GM19455 (cell line): ENCODE data around the gene ZBTB34.

Experiments
- ATAC-seq: cut with Tn5 transposase; IDR thresholded peaks from one replicate; pipeline ENCODE4 v1.9.1; 2021; ENCODE audit not compliant: unreplicated experiment

The ZBTB34 gene

DNA sequence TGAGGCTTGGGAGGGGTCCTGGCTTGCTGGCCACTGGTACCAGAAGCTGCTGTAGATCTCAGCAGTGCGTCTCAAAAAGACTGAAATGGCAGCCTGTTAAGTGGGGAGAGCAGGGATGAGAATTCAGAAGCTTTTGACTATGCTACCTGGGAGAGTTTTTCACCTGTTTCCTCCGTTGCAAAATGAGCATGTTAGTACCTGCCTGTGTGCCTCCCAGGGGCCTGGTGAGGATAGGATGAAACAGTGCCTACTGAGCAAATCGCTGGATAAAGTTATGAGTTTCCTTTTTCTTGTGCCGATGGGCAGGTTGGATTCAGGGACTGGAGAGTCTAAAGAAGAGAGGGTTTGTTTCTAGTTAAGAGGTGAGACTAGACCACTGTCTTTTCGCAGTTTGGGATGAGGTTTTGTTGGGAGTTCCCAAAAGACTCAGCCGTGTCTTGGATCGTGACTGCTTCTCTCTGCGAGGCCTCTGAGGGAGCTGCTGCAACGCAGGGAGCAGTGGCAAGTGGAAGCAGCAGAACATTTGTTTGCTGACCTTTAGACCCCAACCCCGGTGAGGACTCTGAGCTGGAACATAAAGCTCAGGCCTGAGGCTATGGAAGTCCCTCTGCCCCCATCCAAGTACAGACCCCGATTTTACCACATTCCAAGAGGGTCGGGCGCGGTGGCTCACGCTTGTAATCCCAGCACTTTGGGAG lies 55.6 kb downstream of the ZBTB34 start:
- no peak for ATAC-seq

GRCh38 chr9:126916909-126917308 lies 56.5 kb downstream of the ZBTB34 start:
- ATAC-seq, result no peak

- no peak for ATAC-seq
These were observed 58.8 kb downstream of the ZBTB34 start for GRCh38 chr9:126919193-126919592.

DNA sequence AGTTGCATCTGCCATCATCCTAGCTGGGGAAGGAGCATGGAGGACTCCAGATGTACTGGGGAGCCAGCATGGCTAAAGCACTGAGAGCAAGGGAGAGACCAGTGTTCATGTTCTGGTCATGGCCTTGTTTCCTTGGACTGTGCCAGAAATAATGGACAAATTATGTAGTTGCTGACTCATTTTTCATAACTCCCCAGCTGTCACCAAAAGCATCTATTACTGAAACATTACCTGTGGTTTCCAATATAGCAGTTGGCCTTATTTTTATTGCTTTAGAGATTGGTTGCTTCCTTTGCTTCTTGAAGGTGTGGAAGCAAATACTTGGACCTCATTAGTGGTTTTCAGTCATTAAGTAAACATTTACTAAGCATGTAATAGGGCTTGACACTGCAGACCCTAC lies 65.4 kb downstream of the ZBTB34 start:
- ATAC-seq, result no peak

GRCh38 chr9:126926364-126926763 lies 65.9 kb downstream of the ZBTB34 start:
- no peak for ATAC-seq

DNA sequence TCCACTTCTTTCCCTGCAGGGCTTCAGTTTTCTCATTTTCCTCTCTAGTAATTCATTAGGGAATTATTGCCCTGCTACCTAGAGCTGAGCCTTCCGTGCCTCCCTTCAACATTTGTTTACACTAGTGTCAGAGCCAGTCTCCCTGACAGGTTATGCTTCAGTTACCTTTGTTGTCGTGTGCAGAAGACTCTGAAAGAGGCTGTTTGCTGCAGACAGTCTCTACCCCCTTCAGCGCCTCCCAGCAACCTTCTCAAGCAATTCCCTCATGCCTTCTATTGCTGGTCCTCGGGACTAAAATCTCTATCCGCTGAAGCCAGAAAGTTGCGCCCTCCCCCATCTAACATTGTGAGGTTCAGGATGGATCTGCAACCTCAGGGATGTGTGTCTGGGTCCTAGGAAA lies 67.0 kb downstream of the ZBTB34 start:
- ATAC-seq, result no peak

DNA sequence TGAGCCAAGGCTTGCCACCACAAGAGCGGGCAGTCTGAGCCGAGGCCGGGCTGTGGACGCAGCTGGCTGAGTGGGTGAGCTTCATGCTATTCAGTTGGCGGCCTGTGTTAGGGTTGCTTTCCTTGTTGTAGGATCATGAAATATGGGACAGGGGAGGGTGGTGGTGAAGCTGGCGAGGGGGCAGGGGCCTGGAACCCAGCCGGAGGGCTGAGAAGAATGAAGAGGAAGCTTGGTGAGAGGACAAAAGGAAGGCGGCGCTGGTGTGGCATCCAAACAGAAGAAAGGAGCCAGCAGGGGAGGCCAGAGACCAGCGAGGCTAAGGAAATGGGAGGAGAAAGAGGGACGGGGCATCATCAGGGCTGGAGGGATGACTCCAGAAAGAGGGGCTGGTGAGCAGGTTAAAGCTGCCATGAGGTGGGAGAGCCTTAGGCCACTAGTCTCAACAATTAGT lies 72.5 kb downstream of the ZBTB34 start:
- no peak for ATAC-seq

DNA sequence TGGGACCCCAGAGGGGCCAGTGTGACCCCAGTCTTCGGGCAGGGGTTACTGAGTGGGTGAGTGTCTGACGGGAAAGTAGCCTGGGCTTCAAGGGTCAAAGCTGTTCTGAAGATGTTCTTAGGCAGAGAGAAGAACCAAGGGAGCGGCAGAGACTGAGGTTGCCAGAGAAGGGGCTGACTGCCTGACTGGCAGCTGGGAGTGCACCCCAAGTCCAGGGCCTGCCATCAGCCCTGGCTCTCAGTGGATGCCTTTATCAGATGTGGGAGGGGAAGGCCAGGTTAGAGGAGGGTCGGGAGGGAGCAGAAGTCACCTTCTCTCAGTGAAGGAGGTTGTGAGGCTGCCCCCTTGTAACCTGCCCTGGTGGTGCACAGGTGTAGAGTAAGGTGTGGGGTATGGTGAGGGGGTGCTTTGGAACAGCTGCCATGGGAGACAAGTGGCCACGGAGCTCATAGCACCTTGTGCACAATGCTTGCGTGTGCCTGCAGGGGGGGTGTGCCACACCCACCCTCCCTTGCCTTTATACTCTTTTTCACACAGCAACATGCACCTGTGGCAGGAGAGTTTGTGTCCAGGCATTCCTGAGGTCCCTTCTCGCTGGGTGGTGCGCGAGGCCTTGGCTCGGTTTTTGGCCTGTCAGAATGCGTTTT lies 73.0 kb downstream of the ZBTB34 start:
- no peak for ATAC-seq

- ATAC-seq, result no peak
These were observed 74.0 kb downstream of the ZBTB34 start for GRCh38 chr9:126934441-126934840.
